GM19452 (cell line): ENCODE data around the gene IL6ST.
"Not testable (repeated sequence)": the region's sequence is repeated elsewhere in the genome, so short reads cannot be mapped to it uniquely, and the experiment has no call there.

ENCODE experiments used
- ATAC-seq: cut with Tn5 transposase; IDR thresholded peaks from one replicate; pipeline ENCODE4 v1.9.1; 2021; ENCODE audit not compliant: unreplicated experiment

IL6ST gene

DNA sequence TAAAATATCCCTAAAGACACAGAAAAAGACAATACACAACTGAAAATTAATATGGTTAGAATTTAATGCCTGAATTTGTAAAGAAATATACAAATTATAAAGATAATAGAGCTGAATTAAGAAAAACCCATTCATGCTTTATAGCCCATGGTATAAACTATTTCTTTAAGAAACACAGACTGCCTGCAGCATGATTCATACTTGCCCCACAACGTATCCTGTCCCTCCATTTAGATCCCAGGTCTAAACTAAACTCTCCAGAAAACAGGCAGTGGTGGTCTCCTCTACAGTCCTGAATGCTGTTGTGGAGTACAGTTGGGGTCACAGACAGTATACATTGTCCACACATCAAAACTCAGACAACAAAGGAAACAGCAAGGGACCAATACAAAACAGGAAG, 24.8 kb downstream of the IL6ST start:
- ATAC-seq = no peak

DNA sequence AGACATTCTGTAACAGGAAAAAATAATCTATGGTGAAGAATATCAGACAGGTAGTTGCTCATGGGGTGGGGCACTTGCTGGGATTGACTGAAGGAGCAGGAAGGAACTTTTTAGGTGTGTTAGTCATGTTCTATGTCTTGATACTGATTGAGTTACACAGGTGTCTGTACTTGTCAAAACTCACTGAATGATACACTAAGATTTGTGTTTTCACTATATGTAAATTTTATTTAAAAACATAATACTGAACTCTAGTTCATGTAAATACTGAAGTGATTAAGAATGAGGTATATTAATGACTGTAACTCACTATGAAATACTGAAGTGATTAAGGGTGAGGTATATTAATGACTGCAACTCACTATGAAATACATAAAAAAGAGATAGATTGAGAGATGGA, 28.5 kb downstream of the IL6ST start:
- ATAC-seq = no peak

DNA sequence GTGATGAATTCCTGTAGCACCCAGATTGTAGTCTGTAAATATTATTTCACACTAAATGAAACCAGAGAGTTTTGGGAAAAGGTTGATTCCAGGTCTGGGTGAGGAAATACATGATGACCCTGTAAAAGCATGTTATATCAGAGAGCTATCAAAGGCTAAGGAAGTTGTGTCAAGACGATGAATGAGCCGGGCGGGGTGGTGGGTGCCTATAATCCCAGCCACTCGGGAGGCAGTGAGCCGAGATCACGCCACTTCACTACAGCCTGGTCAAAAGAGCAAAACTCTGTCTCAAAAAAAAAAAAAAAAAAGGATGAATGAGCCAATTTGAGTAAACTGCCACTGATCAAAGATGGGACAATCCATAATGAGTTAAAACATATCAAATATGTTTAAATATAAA, 29.2 kb downstream of the IL6ST start:
- ATAC-seq = no peak

DNA sequence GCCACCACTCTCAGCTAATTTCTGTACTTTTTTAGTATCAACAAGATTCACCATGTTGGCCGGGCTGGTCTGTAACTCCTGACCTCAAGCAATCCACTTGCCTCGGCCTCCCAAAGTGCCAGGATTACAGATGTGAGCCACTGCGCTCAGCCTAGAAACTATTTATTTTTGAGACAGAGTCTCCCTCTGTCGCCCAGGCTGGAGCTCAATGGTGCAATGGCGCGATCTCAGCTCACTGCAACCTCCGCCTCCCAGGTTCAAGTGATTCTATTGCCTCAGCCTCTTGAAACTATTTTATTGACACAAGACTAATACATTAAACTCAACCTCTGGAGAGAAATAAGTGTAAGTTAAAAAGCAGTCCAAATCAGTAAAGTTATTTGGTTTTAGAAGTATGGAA, 34.0 kb downstream of the IL6ST start:
- no peak for ATAC-seq

DNA sequence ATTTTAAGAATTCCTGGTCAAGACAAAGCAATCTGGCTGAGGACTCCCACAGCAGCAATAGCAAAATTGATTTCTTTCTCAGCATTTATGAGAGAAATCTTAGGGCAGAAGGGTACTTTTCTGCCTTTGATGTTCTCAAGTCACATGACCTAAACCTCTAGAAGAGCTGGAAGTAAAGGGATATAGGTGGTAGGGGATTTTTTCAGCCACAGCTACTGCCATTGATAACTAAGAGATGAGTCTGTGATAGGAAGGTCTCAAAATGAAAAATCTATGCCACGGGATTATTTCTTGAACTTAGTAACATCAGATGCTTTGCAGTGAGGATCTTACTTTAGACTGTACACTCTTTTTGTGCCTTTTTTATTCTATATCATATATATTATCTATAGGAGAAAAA, 35.6 kb downstream of the IL6ST start:
- ATAC-seq = no peak

DNA sequence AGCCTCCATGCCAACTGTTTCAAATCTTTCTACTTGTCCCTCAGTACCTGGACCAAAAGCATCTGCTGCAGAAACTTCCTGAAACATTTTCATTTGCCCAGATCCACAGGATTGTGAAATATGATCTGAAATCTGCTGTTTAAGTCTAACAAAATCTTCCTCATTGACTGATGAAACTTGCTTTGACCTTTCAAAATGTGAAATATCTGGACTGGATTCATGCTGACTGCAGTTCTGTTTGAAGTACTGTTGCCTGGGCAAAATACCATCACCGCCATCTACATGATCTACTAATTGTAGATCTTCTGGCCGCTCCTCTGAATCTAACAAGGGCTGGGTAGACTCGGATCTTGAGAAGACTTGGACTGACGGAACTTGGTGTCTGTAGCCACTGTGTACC, 53.6 kb downstream of the IL6ST start:
- not testable (repeated sequence) for ATAC-seq

DNA sequence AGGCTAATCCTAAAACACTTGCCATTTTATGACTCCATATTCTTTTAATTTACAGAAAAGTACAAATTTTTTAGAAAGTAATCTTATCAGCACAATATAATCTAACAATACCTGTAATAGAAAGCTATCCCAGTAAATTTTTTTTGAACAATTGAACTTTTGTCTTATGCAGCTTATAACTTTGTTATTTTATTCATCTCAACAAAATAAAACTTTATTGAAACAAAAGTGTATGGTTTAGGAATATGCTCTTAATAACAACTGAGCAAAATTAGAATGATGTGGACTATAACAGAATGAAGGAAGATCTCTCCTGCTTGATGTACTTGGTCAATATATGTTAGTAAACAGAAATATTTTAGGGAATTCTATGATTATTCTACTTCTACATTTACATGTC, 57.2 kb downstream of the IL6ST start:
- not testable (repeated sequence) for ATAC-seq

DNA sequence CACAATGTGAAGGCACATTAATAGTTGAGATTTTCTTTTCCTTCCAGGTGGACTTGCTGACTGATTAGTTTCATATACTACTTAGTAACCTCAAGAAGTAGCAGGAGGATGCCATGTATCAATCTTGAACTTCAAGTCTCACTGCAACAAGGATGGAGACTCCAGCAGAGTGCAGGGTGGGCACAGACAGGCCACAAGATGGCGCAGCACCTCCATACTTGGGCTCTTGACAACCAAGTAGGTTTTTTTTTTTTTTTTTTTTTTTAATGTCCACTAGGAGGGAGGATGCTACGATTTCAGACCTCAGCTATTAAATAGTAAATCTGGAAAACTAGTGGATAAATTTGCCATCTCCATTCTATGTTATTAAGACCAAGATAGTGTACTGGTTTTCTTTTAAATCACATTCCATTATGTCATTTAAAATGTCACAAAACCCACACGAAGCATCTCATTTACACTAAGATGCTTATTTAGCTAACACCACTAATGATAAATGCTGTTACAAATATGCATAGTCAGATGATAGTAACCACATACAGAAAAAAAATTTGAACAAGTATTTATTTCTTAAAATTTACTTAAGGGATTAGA, 58.6 kb downstream of the IL6ST start:
- ATAC-seq = peak; percentile 68

DNA sequence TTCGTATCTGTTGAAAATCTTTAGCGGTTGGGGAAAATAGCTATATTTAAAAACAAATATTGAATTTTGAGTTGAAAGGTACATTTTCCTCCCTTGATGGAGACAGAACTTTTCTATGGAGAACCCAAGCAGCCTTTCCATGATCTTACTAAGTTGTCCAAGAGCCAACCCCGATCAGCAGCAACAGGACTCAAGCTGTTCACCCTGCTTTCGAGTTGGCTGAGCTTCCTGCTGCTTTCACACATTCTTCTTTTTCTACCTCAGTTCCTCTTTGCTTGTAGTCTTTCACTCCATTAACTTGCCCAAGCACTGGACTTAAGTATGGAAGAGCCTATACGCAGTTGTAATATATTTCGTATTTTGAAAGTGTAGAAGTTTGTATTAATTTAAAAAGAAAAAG, 59.4 kb downstream of the IL6ST start:
- ATAC-seq = no peak

DNA sequence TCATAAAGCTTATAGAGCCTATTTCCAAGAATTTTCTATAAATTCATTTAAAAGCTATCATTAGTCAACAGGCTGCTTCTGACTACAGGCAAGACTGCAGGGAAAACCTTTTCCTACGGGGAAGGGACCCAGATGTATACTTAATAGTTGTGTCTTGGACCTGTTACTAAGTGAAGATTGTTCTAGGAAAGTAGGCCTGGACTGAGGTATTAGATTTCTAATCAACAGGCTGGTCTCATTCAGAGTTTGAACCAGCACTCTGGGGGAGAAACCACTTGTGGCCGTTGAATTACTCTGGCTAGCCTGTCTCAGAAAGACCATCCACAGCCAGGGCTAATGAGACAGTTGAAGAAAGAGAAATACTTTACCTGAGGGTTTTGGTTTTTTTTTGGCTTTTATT, 60.0 kb downstream of the IL6ST start:
- no peak for ATAC-seq

DNA sequence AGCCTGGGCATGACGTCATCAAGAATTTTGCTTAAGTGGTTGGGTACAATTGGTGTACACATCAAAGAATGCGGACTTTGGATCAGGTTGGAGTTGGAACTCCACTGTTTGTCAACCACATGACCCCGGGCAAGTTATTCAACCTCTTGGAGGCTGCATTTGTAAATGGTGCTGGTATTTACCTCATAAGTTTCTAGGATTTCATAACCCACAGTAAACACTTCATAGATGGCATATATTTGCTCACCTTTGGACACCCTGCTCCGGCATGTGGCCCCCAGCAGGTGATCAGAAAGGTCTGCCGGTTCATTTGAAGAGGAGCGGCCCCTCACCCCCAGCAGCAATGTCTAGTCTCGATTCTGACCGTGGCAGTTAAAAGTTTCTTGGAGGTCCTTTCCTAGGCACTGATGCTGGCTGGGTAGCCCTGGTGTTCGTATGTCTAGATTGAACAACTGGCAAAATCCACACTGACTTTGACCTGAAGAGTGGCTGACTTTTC, 60.6 kb downstream of the IL6ST start:
- ATAC-seq = no peak

DNA sequence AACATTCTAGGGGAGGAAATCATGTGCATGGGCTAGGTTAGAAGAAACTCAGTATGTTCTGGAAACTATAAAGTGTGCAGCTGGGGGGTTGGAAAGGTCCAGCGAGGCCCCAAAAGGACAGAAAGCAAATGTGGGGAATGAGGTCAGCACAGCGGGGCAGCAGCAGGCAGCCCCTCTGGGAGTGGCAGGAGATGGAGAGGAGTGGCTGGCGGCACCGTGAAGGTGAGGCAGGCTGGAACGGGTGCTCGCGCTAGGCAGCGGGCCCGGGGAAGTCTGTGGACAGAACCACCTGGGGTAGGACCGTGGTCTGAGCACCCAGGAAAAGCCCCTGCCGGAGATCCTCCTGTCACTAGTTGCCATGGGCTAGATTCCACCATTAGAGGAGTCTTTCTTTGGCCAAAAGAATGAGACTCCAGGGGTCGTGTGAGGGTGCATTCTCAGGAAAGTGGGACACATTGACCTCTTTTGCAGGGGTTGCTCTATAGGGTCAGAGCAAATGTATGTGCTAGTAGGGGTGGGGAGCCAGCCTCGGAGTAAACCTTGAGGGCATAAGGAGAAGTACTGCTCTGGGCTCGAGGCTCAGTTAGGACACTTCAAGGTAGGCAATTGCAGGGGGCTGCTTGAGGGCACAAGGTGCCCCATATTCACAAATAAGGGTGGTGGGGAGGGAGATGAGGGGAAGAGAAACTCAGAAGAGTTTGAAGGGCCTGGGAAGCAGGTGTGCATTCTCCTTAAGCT, 61.2 kb downstream of the IL6ST start:
- ATAC-seq = no peak

DNA sequence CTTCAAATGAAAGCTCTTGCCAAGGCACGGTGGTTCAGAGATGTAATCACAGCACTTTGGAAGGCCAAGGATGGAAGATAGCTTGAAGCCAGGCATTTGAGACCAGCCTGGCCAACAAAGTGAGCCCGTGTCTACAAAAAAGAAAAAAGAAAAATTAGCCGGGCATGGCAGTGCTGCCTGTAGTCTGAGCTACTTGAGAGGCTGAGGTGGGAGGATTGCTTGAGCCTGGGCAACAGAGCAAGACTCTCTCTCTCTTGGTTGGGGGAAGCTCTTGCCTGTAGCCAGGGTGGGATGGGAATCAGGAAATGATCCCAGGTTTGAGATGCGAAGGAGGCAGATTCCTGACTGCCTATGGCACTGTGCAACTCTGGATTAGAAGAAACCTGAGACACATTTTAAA, 62.1 kb downstream of the IL6ST start:
- ATAC-seq = no peak

DNA sequence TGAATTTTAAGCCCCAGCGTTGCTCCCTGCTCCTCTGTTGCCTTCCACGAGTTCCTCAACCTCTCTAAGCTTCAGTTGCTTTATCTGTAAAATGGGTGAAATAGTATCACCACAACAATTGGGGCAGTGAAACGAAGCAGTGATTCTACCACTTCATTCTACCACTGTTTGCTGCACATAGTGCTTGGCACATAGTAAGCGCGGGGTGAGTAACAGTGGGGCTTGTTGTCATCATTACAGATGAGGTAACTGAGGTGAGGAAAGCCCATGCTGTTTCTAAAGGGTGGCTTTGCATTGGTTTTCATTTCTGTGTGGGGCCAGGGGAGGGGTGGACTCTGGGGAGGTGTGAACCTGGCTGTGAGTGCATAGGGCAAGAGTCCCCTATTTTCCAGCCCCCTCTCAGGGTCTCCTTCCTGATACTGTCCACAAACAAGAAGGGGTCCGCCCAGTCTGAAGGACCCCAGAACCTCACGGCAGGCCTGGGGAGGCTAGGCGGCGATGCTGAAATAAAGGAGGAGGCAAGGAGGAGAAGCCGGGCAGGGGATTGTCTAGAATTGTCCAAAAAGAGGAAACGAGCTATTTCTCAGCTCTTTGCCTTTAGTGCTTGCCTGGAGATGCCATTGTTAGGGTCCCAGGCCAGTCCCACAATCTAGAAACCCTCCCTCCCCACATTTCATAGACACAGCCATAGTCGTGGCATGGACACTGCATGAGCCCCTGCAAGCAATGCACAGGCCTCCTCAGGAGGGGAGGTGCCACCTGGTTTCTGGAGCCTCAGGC, 65.6 kb downstream of the IL6ST start:
- no peak for ATAC-seq

DNA sequence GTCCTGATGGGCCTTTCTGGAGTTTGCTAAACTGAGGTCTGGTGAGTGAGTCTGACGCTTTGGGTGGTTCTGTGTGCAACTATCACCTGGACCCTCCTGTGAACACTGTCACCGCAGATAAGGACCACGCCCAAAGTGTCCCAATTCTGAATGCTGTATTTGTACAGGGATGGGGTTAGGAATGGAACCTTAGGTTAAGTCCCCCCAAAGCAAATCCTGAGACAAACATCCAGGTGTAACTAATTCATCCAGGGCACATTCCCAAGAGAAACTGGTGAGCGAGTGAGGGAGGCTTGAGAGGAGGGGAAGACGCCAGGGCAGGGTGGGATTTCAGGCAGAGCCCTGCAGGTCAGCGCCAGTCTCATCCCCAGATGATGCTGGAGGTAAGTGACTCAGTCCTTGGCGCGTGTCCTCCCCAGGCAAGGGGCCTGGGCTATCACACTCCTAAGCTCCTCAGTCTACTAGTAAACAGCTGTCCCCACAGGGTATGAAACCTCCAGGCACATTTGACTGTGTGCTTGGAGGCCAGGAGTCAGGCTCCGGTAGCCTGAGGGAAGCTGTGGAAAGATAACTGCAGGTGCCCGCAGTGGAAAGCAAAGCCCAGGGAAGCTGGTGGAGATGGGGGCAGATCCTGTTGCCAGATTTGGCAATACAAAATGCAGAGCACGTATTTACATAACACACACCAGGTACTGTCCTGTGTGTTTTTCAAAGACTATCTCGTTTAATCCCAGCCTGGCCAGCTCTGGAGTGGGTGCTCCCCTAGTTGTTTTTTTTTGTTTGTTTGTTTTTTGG, 66.7 kb downstream of the IL6ST start:
- ATAC-seq = no peak

DNA sequence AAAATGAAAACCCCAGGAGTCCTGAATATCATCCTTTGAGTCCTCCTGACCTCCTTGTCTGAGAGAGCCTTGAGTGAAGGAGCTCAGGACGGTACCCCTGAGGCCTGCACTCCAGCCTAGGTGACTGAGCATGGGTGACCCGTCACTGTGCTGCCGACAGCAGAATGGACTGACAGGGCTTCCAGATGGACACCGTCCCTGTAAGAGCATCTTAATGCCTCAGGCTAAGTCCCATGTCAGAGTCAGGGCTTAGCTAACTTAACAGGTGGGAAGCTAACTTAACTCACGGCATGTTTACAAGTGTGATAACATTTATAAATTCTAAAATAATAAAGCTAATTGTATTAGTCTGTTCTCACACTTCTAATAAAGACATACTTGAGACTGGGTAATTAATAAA, 68.3 kb downstream of the IL6ST start:
- no peak for ATAC-seq

DNA sequence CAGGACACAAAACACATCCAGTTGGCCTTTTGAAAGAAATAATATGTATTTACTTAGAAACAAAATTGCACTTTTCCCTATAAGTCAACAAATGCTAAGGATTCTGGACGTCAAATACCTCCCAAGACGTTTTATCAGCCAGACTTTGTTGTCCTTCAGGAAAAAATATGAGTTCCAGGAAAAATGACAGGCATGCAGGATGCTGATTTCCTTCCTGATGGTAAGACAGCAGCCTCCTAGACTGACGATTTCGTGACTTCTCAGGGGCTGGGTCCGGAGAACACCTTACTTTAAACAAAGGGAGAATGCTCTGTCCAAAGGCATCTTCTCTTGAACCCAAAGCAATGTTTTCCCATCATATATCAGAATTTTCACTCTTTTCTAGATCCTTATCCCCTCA, 69.1 kb downstream of the IL6ST start:
- ATAC-seq = no peak

DNA sequence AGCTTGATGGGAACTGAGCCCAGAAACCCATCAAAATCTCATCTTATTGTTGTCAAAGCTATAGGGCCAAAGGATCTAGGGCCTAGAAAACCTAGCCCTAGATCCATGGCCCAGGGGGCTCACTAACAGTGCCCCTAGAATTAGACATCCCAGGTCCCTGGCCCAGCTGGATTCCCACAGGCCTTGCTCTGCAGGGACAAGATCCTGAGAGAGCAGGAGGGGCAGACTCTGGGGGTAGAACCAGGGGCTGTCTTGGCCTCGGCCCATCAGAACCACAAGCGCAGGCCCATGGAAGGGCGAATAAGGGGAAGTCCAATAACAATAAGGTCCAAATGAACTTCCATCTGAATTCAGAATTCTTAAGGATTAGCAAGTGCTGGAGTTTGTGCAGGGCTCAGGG, 69.6 kb downstream of the IL6ST start:
- no peak for ATAC-seq

DNA sequence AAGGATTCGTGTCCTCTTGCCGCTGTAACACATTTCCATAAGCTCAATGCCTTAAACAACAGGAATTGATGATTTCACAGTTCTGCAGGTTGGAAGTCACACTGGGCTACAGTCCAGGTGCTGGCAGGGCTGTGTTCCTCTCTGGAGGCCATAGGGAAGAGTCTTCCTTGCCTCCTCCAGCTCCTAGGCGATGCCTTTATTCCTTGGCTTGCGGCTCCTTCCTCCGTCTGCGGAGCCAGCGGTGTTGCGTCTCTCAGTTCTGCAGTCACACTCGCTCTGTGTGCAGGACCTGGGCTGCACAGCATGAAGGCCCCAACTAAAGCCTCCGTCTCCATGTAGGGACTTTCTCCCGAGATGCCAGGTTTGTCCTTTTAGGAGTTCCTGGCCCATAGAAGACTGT, 70.0 kb downstream of the IL6ST start:
- ATAC-seq = no peak

DNA sequence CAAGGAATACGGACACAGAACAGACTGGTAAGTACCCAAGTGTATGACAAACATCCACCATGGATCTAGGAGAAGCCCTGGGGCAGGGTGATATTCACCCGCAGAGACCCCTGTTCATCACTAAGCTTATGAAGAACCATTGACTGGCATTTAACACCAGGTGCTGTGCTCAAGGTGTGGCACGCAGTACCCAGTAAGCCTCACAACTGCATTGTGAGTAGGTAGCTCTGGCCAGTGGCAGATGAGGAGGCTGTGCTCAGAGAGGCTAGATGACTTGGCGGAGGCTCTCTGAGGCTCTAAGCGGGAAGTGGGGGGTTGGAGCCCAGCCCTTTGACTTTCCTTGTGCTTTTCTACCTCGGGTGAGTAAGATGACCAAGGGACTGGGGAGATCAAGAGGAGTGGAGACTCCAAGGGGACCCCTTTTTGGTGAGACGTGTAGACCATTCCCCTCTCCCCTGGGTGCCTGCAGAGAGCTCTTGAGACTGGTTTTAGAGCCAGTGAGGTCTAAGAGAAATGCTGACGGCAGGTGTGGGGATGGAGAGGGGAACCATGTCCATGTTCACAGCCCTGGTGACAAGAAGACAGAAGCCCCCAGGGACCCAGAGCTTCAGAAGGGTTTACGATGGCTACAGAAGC, 70.8 kb downstream of the IL6ST start:
- ATAC-seq = no peak
